Panc1 (cell line): ENCODE measurements around the gene GPR18. TPM values are rescaled to one million over a fixed set of nuclear protein-coding genes. Genes with fewer than 3 reads are reported as not detected.

Experiments used
- ATAC-seq: fragments of 200-7000 bp; cut with Tn5 transposase; 2 replicates; pipeline ENCODE4 v1.9.1; 2020; ENCODE audit warnings: mild to moderate bottlenecking, moderate library complexity
- BruUV-seq: library from RNA; stranded (reverse); fragments of 400-500 nt; replicated peaks from 2 replicates; lab custom pipeline; 2021; lab: Mats Ljungman, UMichigan
- CTCF ChIA-PET: fragments of 300-600 bp; sonication (Branson Sonifier 250); formaldehyde crosslinking; loops from one replicate; lab custom pipeline; 2022; ENCODE audit warnings: antibody characterized with exemption; lab: Charles Lee
- POLR2A ChIA-PET: fragments of 300-600 bp; sonication (Branson Sonifier 250); formaldehyde crosslinking; loops from one replicate; lab custom pipeline; 2022; ENCODE audit warnings: antibody characterized with exemption; lab: Charles Lee
- DNase-seq: peaks from one replicate; pipeline ENCODE4 v3.0.0-alpha.2; 2010; ENCODE audit warnings: low read depth, low spot score
- H3K27ac ChIP-seq: 2 replicates; pipeline ENCODE4 v1.5.1; 2011; ENCODE audit warnings: mild to moderate bottlenecking, low read length, inconsistent platforms
- H3K27me3 ChIP-seq: fragments of 200-500 bp; sonication (Bioruptor generic); 2 replicates; pipeline ENCODE4 v1.6.0; 2014; ENCODE audit warnings: low read length, inconsistent platforms; ENCODE audit not compliant: control insufficient read depth, insufficient read depth
- H3K36me3 ChIP-seq: fragments of 200-500 bp; sonication (Bioruptor generic); 2 replicates; pipeline ENCODE4 v1.5.1; 2014; ENCODE audit warnings: inconsistent platforms, mild to moderate bottlenecking, low read length, moderate library complexity; ENCODE audit not compliant: control insufficient read depth, insufficient read depth
- H3K4me1 ChIP-seq: 2 replicates; pipeline ENCODE4 v1.5.1; 2011; ENCODE audit warnings: inconsistent platforms, mild to moderate bottlenecking, low read length, moderate library complexity; ENCODE audit not compliant: control insufficient read depth, insufficient read depth
- H3K4me3 ChIP-seq, 2 experiments: 2 replicates each; pipeline ENCODE4 v1.5.1; 2011 to 2012; ENCODE audit warnings: low read depth in 2 of 2, low read length in 2 of 2, mild to moderate bottlenecking in 2 of 2, inconsistent platforms in 1 of 2, moderate library complexity in 1 of 2
- H3K9me3 ChIP-seq: fragments of 200-500 bp; sonication (Bioruptor generic); 2 replicates; pipeline ENCODE4 v1.5.1; 2014; ENCODE audit warnings: low read depth, mild to moderate bottlenecking, inconsistent platforms, low read length, moderate library complexity; ENCODE audit not compliant: control insufficient read depth, insufficient read depth
- POLR2AphosphoS5 ChIP-seq: IDR thresholded peaks from 2 replicates; pipeline ENCODE4 v1.6.1; 2012; ENCODE audit warnings: mild to moderate bottlenecking, low read depth, low read length, moderate library complexity
- SIN3A ChIP-seq: IDR thresholded peaks from 2 replicates; pipeline ENCODE4 v1.6.1; 2012; ENCODE audit warnings: low read depth, mild to moderate bottlenecking, low read length, moderate library complexity, borderline replicate concordance; ENCODE audit not compliant: insufficient read depth
- TCF7L2 ChIP-seq: IDR thresholded peaks from 2 replicates; pipeline ENCODE4 v1.6.1; 2011; ENCODE audit warnings: mild to moderate bottlenecking, low read depth, low read length, inconsistent platforms
- in situ Hi-C: cut with HindIII; loops from 2 replicates; pipeline ENCODE4 v1.10.0; 2016; ENCODE audit warnings: low sequenced_read_pairs, low pct_unique_long_range_greater_than_20kb
- intact Hi-C: fragments of 100-400 bp; cut with micrococcal nuclease; formaldehyde crosslinking; loops from one replicate; pipeline ENCODE4 v1.10.0; 2022; ENCODE audit not compliant: unreplicated experiment
- total RNA-seq: library from RNA; stranded (reverse); gene quantifications from one replicate; pipeline ENCODE4 v1.2.1, GENCODE V29; 2021; ENCODE audit not compliant: unreplicated experiment
- TF ChIP-seq, protein P1 (sequence below): fragments of 450-650 bp; IDR thresholded peaks from 2 replicates; pipeline ENCODE4 v1.5.1; 2017; ENCODE audit warnings: mild to moderate bottlenecking
- TF ChIP-seq, protein P2 (sequence below), 2 experiments: IDR thresholded peaks; 2 replicates each; pipeline ENCODE4 v1.6.1; 2011 to 2012; ENCODE audit warnings: low read depth in 2 of 2, control low read depth in 1 of 2, low read length in 1 of 2, mild to moderate bottlenecking in 1 of 2, moderate library complexity in 1 of 2; ENCODE audit not compliant: insufficient read depth in 1 of 2

Gene GPR18
- total RNA-seq, 1 experiment from 2014 or later, result not detected

DNA sequence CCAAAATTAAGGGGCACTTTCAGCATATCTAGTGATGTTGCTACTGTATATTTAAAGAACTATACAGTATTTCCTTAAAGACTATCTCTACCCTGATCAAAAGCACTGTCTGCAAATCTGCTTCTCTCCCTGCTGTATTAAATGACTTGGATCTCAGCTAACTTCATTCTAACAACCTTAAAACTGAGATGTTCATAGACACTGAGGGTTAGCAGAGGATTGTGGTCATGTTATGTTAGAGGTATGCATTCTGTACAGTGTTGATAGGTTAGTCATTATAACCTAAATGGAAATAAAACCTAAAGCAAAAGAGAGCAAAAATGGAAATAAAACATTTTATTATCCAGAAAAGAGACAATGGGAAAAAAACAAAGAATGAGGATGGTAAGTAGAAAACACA, 39.2 kb upstream of the GPR18 start:
- no peaks in the 10 kb centered on the region for H3K9me3 ChIP-seq
- no peaks in the 10 kb centered on the region for H3K4me1 ChIP-seq
- ChIA-PET POLR2A (no interaction called here), CTCF (no interaction called here)
- no TSS peak for BruUV-seq
- H3K27ac ChIP-seq, result no peak overlapping the region
- in situ Hi-C loops (no loop called here), intact Hi-C loops (no loop called here)
- DNase-seq (no peak), ATAC-seq (no peak)
- H3K36me3 ChIP-seq, result no peaks in the 10 kb centered on the region
- H3K27me3 ChIP-seq, result no peaks in the 10 kb centered on the region
- H3K4me3 ChIP-seq, result no peak overlapping the region
- TF ChIP-seq POLR2AphosphoS5 (no peak), SIN3A (no peak), TCF7L2 (no peak)
- TF ChIP-seq, protein P1, sequence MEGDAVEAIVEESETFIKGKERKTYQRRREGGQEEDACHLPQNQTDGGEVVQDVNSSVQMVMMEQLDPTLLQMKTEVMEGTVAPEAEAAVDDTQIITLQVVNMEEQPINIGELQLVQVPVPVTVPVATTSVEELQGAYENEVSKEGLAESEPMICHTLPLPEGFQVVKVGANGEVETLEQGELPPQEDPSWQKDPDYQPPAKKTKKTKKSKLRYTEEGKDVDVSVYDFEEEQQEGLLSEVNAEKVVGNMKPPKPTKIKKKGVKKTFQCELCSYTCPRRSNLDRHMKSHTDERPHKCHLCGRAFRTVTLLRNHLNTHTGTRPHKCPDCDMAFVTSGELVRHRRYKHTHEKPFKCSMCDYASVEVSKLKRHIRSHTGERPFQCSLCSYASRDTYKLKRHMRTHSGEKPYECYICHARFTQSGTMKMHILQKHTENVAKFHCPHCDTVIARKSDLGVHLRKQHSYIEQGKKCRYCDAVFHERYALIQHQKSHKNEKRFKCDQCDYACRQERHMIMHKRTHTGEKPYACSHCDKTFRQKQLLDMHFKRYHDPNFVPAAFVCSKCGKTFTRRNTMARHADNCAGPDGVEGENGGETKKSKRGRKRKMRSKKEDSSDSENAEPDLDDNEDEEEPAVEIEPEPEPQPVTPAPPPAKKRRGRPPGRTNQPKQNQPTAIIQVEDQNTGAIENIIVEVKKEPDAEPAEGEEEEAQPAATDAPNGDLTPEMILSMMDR, result no peak
- TF ChIP-seq, protein P2, sequence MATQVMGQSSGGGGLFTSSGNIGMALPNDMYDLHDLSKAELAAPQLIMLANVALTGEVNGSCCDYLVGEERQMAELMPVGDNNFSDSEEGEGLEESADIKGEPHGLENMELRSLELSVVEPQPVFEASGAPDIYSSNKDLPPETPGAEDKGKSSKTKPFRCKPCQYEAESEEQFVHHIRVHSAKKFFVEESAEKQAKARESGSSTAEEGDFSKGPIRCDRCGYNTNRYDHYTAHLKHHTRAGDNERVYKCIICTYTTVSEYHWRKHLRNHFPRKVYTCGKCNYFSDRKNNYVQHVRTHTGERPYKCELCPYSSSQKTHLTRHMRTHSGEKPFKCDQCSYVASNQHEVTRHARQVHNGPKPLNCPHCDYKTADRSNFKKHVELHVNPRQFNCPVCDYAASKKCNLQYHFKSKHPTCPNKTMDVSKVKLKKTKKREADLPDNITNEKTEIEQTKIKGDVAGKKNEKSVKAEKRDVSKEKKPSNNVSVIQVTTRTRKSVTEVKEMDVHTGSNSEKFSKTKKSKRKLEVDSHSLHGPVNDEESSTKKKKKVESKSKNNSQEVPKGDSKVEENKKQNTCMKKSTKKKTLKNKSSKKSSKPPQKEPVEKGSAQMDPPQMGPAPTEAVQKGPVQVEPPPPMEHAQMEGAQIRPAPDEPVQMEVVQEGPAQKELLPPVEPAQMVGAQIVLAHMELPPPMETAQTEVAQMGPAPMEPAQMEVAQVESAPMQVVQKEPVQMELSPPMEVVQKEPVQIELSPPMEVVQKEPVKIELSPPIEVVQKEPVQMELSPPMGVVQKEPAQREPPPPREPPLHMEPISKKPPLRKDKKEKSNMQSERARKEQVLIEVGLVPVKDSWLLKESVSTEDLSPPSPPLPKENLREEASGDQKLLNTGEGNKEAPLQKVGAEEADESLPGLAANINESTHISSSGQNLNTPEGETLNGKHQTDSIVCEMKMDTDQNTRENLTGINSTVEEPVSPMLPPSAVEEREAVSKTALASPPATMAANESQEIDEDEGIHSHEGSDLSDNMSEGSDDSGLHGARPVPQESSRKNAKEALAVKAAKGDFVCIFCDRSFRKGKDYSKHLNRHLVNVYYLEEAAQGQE (IDR thresholded peaks at IDR 0.05; ENCODE audit: insufficient read depth in 1 of 2, low read depth in 2 of 2, low read length in 1 of 2), result no peak

DNA sequence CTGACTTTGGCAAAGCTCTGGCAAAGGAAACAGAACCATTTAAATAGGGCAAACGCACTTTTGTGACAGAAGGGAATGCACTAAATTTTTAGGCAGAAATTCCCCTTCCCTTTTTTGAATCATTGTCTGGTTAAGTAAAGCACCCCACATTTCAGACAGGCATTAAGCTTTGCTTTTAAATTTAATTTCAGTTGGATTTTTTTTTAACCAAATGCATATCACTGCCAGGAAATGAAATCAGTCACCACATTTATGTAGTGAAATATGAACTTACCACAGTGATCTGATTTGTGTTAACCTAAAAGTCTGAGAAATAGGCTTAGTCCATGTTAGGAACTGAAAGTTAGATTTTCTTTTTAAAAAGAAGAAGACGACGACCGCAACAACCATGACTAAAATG, 38.2 kb upstream of the GPR18 start:
- ATAC-seq, result no peak
- H3K27me3 ChIP-seq, result no peaks in the 10 kb centered on the region
- no peak overlapping the region for H3K4me3 ChIP-seq
- no peaks in the 10 kb centered on the region for H3K36me3 ChIP-seq
- H3K9me3 ChIP-seq, result no peaks in the 10 kb centered on the region
- CTCF ChIA-PET, result no interaction called here
- no TSS peak for BruUV-seq
- TF ChIP-seq TCF7L2, result no peak
- no peaks in the 10 kb centered on the region for H3K4me1 ChIP-seq
- no peak overlapping the region for H3K27ac ChIP-seq
- in situ Hi-C loops (no loop called here), intact Hi-C loops (no loop called here)
- no peak for DNase-seq
- POLR2A ChIA-PET, result no interaction called here

DNA sequence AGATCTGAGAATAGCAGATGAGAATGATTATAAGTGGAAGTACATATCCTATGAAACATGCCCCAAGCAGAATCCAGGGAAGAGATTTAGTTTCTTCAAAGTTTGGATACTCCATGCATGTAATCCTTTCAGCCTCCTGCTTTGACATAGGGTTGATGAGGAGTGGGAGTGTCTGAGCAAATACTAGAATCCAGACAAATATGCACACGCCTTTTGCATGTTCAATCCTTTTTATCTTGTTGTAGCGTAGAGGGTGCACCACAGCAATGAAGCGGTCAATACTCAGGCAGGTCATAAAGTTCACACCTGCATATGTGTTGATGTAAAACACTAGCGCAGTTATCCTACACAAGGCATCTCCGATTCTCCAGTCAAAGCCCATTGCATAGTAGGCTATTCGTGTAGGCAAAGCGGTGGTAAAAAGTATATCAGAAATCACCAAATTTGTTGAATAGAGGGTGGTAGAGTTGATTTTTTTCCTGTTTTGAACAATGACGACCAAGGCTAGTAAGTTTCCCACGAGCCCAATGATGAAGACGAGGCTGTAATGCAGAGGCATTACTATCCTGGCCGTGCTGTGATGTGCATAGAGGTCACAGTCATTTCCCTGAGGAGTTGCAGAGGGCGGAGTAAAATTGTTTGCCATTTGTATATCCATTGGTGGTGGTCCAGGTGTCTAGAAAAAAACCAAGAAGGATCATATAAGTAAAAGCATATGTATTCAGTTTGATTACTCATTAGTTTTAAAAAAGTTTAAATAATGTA, 37.5 kb upstream of the GPR18 start:
- ChIA-PET CTCF (no interaction called here), POLR2A (no interaction called here)
- ATAC-seq (no peak), DNase-seq (no peak)
- TF ChIP-seq POLR2AphosphoS5, result no peak
- no peak for TF ChIP-seq SIN3A
- TF ChIP-seq, protein P2 (IDR thresholded peaks at IDR 0.05; ENCODE audit: insufficient read depth in 1 of 2, low read depth in 2 of 2, low read length in 1 of 2), result no peak
- intact Hi-C loops, result no loop called here
- Histone ChIP-seq H3K9me3 (no peaks in the 10 kb centered on the region), H3K27ac (no peak overlapping the region), H3K4me3 (no peak overlapping the region), H3K4me1 (no peaks in the 10 kb centered on the region), H3K36me3 (no peaks in the 10 kb centered on the region), H3K27me3 (no peaks in the 10 kb centered on the region)
- in situ Hi-C loops, result no loop called here
- no TSS peak for BruUV-seq
